COR-L47 (cell line): ENCODE results near the gene ZNF544.
"Not testable (repeated sequence)": the region's sequence is repeated elsewhere in the genome, so short reads cannot be mapped to it uniquely, and the experiment has no call there.

Source experiments
- DNase-seq: peaks from one replicate; lab custom pipeline; 2025; lab: John Stamatoyannopoulos, UW

ZNF544 gene

DNA sequence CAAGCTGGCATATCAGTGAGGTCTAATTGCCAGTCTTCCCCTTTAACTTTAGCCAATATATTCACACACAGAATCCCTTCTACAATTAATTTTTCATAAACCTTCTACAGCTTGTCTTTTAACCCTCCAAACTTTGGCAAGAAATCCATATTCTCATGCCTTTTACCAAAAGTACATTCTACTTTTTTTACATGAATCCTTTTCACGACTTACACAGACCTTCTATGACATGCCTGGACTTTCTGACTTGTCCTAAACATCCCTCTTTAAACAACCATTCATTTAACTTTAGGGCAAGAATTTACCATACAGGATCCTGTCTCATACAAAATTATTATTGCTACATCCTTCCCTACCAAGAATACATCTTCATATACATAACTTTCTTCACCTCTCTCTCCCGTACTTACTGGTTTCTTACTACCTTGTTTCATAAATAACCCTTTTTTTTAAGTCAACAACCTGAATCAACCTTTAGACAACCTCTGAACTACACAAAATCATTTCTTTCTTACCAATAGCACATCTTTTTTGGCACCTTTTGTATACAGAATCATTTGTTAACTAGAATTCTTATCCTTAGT lies 23.5 kb downstream of the ZNF544 start:
- DNase-seq: no peak

DNA sequence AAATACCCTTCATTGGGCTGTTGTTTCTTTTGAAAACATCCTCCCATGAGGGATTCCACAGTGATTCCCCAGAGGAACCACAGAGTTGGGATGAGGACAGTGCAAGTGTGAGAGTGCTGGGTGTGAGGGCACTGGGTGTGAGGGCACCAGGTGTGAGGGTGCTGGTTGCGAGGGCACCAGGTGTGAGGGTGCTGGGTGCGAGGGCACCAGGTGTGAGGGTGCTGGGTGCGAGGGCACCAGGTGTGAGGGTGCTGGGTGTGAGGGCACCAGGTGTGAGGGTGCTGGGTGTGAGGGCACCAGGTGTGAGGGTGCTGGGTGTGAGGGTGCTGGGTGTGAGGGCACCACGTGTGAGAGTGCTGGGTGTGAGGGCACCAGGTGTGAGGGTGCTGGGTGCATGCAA lies 29.5 kb downstream of the ZNF544 start:
- not testable (repeated sequence) for DNase-seq

DNA sequence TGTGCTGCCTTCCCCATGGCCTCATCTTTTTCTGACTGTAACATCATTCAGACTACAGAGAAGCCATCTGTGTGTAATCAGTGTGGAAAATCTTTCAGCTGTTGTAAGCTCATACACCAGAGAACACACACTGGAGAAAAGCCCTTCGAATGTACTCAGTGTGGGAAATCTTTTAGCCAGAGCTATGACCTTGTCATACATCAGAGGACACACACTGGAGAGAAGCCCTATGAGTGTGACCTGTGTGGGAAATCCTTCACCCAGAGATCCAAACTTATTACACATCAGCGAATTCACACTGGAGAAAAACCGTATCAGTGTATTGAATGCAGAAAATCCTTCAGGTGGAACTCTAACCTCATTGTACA lies 32.9 kb downstream of the ZNF544 start:
- no peak for DNase-seq

DNA sequence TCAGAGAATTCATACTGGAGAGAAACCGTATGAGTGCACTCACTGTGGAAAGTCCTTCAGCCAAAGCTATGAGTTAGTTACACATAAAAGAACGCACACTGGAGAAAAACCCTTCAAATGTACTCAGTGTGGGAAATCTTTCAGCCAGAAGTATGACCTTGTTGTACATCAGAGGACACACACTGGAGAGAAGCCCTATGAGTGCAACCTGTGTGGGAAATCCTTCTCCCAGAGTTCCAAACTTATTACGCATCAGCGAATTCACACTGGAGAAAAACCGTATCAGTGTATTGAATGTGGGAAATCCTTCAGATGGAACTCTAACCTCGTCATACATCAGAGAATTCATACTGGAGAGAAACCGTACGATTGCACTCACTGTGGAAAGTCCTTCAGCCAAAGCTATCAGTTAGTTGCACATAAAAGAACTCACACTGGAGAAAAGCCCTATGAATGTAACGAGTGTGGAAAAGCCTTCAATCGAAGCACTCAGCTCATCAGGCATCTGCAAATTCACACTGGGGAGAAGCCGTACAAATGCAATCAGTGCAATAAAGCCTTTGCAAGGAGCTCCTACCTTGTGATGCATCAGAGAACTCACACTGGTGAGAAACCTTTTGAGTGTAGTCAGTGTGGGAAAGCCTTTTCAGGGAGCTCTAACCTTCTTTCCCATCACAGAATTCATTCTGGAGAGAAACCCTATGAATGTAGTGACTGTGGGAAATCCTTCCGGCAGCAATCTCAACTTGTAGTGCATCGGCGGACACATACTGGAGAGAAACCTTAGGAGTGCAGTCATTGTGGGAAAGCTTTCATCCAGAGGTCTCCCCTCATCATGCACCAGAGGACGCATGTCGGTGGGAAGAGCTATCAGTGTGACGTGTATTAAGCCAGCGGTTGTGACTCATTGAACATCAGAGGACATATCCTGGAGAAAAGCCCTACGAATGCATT lies 33.5 kb downstream of the ZNF544 start:
- DNase-seq: no peak

DNA sequence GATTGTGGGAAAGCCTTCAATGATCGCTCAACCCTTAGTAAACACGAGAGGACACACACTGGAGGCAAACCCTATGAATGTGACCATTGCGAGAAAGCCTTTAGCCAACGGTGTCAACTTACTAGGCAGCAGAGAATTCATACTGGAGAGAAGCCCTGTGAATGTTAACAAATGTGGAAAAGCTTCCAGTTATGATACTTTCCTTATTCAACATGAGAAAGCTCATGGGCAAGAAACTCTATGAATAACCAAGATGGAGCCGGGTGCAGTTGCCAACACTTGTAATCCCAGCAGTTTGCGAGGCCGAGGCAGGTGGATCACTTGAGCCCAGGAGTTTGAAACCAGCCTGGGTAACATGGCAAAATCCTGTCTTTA lies 34.2 kb downstream of the ZNF544 start:
- DNase-seq: no peak

DNA sequence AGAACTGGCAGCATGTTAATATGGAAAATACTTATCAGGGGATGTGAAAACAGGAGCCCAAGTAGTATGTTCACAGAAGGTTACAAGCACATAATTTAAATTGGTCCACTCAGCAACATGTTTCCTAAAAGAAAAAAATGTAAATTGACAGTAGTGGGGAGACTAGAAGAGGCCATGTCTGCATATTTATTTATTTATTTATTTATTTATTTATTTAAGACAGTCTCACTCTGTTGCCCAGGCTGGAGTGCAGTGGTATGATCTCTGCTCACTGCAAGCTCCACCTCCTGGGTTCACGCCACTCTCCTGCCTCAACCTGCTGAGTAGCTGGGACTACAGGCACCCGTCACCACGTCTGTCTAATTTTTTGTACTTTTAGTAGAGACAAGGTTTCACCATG lies 36.4 kb downstream of the ZNF544 start:
- no peak for DNase-seq

DNA sequence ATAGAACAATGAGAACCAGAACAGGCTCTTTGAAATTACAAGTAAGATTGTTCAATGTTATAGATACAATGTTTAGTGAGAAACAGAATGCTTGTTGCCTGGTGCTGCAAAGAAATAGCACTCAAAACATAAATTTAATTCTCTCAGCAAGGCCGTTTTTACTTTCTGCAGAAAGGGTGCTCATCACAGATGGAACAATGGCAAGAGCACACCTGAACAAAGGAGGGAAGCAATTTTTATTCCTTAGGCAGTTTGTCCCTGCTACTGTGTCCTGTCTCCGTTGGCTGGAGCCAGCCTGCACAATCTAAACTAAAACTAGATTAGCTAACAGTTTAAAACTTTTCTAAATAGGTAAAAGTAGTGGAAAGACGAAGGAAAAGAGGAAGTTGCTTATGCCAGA lies 39.6 kb downstream of the ZNF544 start:
- no peak for DNase-seq

DNA sequence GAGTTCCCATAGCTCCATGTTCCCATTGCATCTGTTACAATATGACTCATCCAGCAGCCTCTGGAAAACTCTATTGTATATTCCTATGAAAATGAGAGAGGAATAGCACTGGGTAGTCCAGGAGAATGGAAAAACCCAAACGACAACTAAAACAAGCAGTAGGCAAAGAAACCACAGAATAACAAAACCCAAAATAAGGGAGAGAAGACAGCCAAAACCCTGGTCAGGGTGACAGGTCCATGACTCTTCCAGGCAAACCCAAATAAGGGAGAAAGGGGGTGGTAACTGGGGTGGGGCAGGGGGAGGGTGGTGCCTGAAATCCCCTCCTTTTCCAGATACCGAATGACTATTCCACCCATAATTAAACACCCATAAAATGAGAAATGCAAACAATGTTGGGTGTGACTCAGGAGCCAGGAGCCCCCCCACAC lies 46.1 kb downstream of the ZNF544 start:
- DNase-seq: no peak

DNA sequence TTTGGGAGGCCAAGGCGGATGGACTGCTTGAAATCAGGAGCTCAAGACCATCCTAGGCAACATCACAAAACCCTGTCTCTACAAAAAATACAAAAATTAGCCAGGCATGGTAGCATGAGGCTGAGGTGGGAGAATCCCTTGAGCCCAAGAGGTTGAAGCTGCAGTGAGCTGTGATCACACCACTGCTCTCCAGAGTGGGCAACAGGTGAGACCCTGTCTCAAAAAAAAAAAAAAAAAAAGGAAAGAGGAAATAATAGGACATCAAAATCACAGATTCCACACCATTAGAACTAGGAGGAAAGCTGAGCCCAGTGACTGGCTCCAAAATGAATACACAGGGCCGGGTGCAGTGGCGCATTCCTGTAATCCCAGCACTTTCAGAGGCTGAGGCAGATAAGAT lies 46.9 kb downstream of the ZNF544 start:
- DNase-seq: no peak

DNA sequence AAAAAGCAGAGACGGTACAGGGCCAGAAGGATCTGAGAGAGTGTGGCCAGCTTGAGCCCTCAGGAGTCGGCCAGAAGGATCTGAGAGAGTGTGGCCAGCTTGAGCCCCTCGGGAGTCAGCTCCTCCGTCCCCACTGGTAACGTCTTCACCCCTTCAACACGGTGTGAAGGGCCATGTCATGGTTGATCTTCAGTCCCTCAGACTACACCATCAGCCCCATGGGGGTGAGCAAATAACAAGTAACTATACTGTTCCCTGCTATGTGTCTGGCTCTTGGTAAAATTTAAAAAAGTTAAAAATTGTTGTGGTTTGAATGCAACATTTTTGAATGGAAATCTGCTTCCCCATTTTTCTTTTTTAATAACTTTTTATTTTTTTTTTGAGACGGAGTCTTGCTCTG lies 48.5 kb downstream of the ZNF544 start:
- no peak for DNase-seq

DNA sequence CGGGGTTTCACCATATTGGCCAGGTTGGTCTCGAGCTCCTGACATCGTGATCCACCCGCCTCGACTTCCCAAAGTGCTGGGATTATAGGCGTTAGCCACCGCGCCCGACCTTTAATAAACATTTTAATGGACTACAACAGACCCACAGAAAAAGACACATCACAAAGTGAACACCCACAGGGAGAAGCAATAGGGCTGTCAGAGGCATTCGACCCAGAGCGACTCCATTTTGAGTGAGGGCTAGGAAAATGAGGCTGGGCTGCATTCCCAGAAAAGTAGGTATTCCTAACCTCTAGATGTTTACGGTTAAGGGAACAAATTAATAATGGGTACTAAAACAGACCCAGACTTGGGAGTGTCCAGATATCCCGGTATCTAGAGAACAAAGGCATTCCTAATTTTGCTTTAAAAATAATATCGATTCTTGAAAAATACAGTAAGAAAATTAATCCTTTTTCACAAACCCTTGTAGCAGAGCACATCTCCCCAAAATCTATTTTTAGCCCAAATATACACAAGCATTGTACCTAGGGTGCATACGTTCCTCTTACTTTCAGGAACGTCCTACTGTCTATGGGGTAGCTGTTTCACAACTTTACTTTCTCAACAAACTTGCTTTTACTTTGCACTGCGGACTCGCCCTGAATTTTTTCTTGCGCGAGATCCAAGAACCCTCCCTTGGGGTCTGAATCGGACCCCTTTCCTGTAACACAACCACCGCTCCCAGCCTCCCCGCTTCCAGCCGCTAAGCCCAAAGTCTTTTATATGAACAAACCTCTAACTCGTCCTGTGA lies 49.2 kb downstream of the ZNF544 start:
- no peak for DNase-seq

DNA sequence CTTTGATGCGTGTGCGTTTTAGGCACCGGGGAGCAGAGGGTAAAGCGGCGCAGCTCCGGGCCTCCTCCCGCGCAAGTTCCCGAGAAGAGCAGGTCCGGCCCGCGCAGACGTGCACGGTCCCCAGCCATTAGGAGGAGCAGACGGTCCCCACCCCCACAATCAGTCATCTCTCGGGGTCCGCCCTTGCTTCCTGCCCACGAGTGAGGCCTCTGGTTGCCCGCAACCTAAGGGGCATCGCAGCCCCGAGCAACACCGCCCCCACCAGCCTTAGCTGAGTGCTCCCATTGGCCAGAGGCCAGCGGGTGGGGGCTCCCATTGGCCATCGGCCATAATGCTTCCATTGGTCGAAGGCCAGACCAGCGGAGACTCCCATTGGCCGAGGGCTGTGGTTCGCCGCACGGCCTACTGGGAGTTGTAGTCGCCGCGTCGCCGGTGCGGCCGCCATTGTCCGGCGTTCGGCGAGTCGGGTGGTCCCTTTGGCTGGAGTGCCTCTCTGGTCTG lies 49.9 kb downstream of the ZNF544 start, which contains the start of gene ZNF8:
ZNF8 (plus strand) TSS at position 415 of the 501 bp plus-strand sequence. CDS start 127 bp downstream, outside the sequence.
- DNase-seq: peak; percentile 99

DNA sequence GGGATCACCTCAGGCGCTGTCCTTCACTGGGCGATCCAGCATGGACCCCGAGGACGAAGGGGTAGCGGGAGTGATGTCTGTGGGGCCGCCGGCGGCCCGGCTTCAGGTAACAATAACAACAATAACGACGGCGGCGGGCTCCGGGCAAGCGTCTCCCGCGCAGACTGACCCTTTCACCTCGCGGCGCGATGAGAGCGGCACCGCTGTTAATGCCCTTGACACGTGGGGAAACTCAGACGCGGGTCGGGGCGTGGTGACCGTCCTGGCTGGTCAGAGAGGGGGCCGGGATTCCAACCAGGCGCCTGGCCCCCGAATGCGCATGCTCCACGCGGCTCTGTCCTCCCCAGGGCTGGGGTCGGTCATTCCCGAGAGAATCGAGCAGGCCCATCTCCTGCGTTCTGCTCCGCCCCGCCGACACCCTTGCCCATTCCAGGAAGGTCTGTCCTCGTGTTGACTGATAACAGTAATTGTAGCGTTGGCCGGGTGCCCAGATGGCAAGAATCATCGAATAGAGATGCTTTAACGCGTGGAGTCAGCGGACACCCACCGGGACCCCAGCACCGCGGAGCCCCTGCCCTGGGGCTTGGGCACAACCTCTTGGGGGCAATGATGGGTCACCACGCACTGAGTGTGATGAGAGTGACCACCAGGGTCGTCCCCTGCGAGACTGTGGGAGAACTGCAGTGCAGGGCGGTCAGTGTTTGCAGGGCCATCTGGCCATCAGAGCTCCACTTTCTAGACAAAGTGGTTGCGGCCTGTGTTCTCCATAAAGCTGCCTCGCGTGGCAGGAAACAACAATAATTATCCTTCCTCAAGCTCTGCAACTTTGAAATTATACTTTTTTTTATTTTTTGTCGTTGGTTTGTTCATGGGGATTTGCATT lies 50.6 kb downstream of the ZNF544 start:
- DNase-seq: peak; percentile 92

DNA sequence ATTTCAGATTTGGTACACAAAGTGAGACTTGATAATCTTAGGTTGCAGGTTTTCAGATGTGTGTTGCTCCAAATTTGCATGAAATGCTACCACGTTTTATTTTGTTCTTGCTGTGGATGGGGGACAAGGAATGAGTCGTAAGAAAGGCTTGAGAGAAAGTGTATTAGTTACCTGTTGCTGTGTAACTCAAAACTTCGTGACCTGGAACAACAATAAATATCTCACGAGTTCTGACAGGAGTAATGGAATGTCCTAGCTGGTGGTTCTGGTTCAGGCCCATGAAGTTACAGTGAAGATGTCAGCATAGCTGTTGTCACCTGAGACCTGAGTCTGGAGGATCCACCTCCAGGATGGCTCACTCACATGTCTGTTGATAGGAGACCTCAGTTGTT lies 51.2 kb downstream of the ZNF544 start:
- DNase-seq: no peak

DNA sequence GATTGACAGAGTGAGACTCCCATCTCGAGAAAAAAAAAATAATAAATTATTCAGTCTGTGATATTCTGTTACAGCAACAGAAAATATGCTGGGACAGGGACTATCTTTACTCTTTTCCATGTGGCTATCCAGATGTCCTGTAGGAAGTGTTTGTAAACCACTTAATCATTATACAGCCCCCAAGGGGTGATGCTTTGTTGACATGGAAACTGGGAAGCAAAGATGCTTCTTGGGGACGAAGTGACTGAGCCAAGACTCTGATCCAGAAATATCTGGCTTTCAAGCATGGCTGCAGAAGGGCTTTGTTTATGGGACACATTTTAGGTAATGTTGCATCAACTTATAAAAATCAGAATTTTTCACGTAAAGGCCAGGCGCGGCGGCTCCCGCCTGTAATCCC lies 55.5 kb downstream of the ZNF544 start:
- no peak for DNase-seq

DNA sequence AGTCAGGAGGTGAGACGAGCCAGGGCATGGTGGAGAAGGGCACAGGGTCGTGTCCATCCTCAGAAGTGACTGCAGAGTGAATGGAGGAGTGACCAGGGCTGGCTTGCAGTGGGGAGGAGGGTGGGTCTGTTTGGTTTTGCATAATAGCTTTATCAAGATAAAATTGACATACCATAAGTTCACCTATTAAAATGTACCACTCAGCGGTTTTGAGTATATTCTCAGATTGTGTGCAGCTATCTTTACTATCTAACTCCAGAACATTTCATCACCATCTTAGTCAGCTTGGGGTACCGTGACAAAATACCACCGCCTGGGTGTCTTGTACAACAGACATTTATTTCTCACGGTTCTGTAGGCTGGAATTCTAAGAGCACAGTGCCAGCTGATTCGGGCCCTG lies 63.2 kb downstream of the ZNF544 start:
- no peak for DNase-seq

DNA sequence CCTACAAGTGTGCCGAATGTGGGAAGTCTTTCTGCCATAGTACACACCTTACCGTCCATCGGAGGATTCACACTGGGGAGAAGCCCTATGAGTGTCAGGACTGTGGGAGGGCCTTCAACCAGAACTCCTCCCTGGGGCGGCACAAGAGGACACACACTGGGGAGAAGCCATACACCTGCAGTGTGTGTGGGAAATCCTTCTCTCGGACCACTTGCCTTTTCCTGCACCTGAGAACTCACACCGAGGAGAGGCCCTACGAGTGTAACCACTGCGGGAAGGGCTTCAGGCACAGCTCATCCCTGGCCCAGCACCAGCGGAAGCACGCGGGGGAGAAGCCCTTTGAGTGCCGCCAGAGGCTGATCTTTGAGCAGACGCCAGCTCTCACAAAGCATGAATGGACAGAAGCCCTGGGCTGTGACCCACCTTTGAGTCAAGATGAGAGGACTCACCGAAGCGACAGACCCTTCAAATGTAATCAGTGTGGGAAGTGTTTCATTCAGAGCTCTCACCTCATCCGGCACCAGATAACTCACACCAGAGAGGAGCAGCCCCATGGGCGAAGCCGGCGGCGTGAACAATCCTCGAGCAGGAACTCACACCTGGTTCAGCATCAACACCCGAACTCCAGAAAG lies 66.1 kb downstream of the ZNF544 start:
- no peak for DNase-seq

DNA sequence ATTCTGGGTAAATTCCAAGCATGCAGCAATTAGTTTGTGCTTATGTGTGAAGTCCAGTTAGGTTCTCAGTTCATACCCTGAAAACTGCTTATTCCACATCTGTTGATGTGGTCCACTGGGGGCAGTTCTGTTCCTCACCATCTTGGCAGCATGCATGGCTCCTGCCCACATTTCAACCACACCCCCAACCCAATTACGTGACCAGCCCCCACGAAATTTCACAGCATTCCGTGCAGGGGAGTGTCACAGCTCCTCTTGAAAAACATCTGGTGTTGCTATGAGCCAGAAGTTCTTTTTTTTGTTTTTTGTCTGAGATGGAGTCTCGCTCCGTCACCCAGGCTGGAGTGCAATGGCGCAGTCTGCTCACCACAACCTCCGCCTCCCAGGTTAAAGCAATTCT lies 67.4 kb downstream of the ZNF544 start:
- no peak for DNase-seq

DNA sequence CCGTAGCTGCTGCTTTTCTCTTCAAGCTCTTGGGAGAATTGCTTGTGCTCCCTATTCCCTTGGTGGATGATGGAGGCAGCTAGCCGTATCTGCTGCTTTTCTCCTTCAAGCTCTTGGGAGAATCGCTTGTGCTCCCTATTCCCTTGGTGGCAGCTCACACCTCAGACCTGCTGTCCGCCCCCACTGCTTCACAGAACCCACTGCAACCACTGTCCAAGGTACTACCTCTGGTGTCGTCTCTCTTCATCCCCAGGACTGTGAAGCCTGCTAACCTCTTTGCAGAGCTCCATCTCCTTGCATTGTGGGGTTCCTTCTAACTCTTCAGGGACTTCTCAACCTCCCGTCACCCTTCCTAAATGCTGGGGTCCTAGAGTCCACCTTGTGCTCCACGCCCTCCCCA lies 71.9 kb downstream of the ZNF544 start:
- no peak for DNase-seq

DNA sequence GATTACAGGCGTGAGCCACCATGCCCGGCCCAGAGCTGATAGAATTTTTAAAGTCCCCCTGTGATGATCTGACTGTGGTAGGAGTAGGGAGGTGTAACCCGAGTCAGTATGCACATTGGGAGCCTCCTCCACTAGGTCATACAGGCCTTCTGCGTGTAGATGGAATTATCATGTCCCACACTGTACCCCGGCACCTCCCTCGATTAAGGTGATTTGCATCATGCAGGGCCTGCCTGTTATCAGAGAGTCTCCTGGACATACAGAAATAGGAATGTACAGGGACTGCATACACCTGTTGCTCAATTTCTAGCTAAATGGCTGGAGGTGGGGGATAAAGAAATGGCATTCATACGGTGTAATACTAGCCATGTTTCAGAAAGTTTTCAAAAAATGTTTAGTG lies 75.5 kb downstream of the ZNF544 start:
- DNase-seq: no peak

DNA sequence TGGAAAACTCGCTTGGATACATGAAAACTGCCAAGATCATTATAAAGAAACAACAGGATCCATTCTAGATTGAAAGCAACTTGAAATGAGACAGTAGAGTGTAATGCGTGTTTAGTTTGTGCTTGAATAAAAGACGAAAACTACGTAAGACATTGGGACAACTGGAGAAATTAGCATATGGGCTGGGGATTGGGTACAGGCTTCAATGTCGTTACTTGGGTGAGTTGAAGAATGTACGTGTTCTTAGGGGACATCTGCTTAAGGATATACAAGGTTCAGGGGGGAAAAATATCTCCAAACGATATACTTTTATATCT lies 76.0 kb downstream of the ZNF544 start:
- no peak for DNase-seq
